GM19395 (cell line): ENCODE results near the gene CLEC1A.

Experiments used
- ATAC-seq: cut with Tn5 transposase; IDR thresholded peaks from one replicate; pipeline ENCODE4 v1.9.1; 2021; ENCODE audit warnings: mild to moderate bottlenecking, moderate library complexity; ENCODE audit not compliant: unreplicated experiment

The CLEC1A gene, protein sequence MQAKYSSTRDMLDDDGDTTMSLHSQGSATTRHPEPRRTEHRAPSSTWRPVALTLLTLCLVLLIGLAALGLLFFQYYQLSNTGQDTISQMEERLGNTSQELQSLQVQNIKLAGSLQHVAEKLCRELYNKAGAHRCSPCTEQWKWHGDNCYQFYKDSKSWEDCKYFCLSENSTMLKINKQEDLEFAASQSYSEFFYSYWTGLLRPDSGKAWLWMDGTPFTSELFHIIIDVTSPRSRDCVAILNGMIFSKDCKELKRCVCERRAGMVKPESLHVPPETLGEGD

DNA sequence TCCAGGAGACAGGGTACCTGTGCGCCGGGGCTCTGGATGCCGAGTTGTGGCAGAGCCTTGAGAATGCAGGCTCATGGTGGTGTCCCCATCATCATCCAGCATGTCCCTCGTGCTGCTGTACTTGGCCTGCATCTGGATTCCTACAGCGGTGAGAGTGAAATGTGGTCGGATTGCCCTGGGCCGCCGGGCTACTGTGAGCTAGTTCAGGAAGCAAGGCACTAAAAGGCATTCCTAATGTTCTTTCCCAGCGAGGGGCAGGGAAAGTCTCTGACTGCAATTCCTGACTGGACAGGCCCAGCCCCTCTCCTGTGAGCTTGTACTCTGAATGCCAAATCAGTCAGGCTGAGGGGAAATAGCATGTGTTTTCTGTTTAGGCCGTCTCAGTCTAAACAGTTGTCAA is at the start of gene CLEC1A:
Gene CLEC1A, minus strand, starts transcription at position 195 of the 400 bp plus-strand sequence. Its CDS starts 63 bp downstream, at position 132.
- no peak for ATAC-seq

DNA sequence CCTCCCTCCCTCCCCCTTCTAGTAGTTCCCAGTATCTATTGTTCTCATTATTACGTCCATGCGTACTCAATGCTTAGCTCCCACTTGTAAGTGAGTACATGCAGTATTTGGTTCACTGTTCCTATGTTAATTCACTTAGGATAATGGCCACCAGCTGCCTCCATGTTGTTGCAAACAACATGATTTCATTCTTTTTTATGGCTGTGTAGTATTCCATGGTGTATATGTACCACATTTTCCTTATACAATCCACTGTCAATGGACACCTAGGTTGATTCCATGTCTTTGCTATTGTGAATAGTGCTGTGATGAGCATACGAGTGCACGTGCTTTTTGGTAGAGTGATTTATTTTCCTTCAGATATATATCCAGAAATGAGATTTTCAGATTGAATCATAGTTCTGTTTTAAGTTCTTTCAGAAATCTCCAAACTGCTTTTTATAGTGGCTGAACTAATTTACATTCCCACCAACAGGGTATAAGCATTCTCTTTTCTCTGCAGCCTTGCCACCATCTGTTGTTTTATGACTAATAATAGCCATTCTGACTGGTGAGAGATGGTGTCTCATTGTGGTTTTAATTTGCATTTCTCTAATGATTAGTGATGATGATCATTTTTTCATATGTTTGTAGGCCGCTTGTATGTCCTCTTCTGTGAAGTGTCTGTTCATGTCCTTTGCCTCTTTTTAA is 49.1 kb upstream of the CLEC1A start:
- ATAC-seq, result peak; percentile 84

DNA sequence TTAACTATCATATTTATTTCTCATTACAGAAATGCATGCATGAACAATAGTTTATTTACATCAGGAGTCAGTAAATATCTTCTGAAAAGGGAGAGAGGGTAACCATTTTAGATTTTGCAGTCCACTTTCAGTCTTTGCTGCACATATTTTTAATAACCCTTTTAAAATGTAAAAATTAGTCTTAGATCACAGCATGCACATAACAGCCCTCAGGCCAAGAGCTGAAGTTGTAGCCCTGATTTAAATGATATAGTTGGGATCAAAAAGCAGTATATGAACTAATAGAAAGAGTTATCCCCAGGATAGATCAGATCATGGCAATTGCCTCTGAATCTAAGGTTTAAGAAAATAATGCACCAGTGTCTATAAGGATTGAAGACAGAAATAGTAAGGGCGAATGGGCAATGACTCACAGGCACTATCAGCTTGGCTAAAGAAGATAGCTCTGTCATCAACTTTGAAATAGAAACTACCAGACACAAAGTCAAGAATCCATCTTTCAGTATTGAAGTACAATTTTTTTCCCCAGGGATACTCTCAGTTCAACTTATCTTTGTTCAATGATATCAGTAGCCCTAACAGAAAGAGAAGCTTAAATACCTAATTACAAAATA is 44.3 kb upstream of the CLEC1A start:
- ATAC-seq, result no peak

DNA sequence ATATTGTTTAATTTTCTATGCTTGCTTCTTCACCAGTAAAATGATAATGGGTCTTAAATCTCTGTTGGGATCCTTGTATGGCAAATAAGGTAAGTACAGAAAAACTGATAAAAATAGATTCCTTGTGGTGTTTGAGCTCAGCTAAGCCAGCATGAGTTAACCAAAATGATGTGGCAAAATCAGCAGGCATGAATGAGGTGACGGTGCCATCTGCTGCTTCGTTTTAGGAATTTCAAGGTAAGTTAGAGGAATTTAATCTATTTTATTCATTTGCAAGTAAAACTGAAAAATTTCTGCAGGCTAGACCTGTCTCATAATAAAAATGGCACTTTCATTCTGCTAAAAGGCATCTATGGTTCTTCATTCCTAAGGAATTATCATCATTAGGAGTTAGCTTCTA is 41.2 kb upstream of the CLEC1A start:
- ATAC-seq, result no peak

DNA sequence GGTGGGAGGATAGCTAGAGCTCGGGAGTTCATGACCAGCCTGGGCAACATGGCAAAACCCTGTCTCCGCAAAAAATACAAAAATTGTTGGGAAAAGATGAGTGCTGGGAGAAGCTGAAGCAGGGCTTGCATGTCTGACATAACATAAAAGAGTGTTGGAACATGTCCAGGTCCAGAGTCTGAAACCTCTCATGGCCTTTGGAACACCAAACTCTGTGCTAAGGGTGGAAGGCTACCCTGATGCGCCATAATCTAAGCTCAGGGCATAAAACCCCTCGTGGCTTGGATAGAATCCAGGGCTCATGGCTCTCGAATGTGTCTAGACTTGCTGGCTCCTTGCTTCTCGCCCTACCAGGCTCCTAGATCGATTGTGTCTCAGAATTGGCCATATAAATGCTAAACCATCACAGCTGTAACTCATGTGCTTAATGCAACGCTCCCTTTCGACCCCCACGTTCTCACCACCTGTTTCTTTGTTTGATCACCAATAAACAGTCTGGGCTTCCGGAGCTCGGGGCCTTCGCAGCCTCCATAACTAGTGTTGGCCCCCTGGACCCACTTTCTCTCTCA is 37.9 kb upstream of the CLEC1A start:
- no peak for ATAC-seq

DNA sequence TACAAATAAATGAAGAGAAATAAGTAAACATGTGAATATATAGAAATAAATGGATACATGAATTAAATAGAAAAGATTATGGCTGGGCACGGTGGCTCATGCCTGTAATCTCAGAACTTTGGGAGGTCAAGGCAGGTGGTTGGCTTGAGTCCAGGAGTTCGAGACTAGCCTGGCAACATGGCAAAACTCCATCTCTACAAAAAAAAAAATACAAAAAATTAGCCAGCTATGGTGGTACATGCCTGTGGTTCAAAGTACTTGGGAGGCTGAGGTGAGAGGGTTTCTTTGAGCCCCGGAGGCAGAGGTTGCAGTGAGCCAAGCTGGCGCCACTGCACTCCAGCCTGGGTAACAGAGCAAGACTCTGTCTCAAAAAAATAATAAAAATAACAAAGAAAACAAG is 36.3 kb upstream of the CLEC1A start:
- ATAC-seq, result no peak

DNA sequence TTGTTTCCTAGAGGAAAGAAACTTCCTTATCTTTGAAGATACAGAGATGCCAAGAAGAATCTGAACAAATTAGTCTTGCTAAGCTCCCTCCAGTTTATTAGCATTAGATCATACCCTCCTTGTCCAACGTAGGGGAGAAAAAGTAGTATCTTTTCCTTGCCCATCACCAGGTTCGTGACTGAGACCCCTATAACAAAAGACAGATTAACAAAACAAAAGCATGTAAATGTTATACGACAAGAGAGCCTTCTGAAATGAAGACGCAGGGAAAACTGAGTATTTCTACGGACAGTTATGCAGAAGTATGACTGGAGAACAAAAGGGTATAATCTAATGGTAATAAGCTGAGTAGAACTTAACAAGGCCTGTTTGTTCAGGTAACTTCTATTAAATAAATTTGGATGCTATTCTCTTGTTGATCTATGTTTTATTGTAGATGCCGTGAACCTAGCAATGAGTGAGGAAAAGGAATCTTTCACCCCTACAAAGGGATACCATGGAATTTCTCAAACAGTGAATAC is 34.1 kb upstream of the CLEC1A start:
- no peak for ATAC-seq

DNA sequence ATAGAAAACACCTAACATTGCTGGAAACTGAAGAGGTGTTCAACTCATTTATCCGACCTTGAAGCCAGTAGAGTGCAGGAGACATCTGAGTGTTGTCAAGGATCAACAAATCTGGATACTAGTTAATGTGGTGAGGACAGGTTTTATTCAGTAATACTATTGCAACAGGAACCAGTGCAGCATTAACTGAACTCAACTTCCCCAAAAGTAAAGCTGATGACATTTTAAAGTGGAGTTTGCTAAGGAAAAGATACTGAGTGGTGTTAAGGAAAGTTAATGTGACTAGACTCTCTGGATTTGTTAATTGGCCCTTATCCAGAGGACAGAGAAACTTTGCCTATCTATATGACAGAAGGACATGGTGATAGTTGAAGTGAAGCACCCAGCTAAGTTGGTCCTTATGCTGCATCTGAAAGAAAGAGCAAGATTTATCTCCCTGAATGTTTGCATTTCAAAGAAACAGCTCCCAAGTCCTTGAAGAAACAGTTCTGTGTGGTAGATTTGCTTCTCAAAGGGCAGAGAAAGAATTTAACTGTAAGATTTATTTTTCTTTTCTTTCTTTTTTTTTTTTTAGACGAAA is 32.4 kb upstream of the CLEC1A start:
- ATAC-seq, result no peak

DNA sequence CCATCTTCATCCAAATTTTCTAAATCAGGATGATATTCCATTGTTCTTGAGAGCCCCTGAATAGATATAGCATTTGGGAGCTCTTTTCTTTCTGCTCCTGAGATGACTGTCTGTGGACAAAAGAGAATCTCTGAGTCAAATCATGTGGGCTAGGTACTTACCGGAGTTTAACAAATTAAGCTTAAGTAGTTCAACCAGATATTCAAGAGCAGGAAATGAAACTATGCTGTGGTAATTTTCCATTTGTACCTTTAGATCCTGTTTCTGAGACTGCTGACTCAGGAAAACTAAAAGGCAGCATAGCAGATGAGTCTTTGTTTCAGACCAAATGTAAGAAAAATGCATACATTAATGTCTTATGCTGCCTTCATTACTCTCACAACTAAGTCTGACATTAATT is 31.3 kb upstream of the CLEC1A start, which contains the start of gene CLEC7A:
Gene CLEC7A, minus strand, starts transcription at position 158 of the 400 bp plus-strand sequence. Its CDS starts 117 bp downstream, at position 41.
- ATAC-seq, result no peak

DNA sequence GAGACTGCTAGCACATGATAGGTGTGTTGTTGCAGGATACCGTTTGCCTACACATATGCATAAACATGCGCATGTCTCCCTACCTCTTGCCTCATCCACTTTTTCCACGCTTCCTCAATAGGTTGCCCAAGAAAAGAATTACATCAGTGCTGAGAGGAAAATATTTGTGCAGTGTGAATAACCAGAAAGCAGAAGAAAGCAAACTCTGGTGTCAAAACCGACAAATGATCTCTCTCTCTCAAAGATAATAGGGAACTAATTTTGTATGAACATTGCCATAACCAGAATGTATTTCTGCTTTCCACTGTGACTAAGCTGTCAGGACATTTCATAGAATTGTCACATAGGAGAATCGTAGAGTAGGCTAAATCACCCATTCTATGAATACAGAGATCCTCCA is 29.9 kb upstream of the CLEC1A start:
- ATAC-seq, result no peak

DNA sequence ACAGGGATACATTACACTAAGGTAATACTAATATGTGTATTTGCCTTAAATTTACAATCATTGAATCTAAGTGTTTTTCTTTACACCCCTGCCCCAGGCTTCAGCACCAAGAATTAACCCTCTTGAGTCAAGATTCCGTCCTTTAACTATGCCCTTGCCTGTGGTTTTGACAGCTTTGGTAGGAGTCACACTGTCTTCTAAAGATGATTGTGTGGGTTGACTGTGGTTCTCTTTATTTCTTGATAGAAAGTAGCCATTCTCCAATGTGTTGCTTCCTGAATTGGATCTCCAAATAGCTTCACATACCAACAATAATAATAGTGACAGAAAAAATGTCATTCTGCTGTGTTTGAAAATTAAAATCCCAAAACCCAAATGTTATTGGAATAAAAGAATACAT is 27.6 kb upstream of the CLEC1A start:
- no peak for ATAC-seq

DNA sequence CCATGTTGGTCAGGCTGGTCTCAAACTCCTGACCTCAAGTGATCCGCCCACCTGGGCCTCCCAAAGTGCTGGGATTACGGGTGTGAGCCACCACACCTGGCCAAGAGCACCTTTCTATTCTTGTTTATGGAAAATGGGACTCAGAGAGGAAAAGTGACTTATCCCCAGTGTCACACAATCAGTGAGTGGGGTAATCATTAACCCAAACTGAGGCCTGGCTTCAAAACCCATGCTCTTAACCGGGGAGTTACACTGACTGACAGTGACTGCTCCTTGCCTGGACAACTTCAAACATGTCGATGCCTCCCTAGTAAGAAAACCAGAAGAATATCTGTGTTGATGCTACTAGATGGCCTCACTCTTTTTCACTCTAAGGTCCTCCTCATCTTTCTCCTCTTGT is 23.9 kb upstream of the CLEC1A start:
- ATAC-seq, result no peak

DNA sequence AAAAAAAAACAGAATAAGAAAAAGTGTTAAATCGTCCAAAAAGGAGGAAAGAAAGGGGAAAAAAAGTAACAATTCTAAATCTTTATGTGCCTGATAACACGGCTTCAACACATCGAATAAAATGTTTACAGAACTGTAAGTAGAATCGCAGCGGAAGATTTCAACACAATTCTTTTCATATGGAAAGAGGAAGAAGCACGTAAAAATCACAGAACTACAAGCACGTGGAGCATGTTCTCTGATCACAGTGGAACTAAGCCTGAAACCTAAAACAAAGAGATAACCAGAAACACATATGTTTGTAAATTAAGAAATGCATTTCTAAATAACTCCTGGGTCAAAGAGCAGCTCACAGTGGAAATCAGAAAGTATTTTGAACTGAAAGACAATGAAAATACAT is 22.5 kb upstream of the CLEC1A start:
- ATAC-seq, result no peak

DNA sequence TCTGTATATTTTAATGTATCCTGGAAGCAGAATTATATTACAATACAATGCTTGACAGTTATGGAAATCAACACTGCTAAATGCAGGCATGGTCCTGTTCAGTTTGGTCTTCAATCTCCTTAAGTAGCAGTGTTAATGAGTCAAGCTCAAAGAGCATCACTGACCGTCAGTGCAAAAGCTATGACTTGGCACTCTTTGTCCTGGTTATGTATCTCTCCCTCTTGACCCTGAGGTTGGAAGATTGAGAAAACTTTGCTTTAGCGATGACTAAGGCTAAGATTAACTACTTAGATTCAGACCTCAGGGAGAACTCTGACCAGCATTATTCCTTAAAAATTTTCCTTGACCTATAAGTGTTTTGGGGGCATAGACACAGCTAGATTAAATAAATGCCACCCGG is 20.3 kb upstream of the CLEC1A start:
- ATAC-seq, result no peak

DNA sequence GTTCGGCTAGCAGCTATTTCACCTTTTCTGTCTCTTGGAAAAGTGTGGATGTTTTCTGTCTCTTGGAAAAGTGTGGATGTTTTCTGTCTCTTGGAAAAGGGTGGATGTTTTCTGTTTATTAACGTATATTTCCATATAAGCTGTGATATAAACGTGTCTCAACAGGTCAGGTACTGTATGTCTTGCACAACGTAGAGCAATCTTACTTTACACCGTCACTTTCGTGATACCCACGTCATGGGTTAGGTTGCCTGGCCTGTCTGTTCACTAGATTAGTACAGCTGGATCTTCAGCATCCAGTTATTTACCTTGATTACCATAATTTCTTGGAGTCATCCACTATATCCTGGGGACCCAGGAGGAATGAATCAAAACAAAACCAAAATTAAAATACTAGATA is 17.1 kb upstream of the CLEC1A start:
- ATAC-seq, result no peak

DNA sequence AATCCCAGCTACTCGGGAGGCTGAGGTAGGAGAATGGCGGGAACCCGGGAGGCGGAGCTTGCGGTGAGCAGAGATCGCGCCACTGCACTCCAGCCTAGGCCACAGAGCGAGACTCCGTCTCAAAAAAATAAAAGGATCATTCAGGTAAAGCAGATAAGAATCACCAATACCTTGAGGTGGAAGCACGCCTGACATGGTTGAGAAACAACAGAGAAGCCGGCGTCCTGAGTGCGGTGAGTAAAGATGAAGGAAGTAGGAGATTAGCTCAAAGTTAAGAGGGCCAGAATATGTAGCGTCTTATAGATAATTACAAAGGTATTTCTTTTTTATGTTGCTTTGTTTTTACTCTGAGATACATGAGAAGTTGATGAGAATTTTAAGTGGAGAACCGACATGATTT is 16.5 kb upstream of the CLEC1A start:
- ATAC-seq, result no peak

DNA sequence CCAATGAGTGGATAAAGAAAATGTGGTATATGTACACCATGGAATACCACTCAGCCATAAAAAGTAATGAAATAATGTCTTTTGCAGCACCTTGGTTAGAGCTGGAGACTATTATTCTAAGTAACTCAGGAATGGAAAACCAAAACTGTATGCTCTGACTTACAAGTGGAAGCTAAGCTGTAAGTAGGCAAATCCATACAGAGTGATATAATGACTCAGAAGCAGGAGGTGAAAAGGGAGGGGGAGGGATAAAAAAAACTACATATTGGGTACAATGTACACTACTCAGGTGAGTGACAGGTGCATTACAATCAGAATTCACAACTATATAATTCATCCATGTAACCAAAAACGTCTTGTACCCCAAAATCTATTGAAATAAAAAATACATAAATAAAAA is 15.1 kb upstream of the CLEC1A start:
- ATAC-seq, result no peak

DNA sequence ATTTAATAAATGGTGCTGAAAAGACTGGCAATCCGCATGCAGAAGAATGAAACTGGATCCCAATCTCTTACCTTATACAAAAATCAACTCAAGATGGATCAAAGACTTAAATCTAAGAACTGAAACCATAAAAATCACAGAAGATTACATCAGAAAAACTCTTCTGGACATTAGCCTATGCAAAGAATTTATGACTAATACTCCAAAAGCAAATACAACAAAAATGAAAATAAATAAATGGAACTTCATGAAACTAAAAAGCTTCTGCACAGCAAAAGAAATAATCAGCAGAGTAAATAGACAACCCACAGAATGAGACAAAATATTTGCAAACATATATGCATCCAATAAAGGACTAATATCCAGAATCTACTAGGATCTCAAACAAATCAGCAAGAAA is 14.3 kb upstream of the CLEC1A start:
- no peak for ATAC-seq

DNA sequence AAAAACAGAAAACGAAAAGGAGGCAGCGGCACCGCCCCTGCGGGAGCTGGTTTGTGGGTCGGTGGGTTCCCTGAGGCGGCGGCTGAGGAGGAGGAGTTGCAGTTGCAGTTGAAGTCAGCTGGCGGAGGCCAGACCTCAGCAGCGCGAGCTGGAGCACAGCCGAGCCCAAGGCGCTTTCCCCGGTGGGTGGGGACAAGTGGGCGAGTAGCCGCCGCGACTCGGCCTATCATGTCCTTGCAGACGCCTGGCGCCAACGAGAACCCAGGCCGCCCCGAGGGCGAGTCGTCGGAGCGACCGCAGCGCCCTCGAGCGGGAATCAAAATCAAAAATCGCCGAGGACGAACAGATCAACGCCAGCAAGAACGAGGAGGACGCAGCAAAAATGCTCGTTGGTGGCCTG is 12.7 kb upstream of the CLEC1A start:
- ATAC-seq, result no peak

DNA sequence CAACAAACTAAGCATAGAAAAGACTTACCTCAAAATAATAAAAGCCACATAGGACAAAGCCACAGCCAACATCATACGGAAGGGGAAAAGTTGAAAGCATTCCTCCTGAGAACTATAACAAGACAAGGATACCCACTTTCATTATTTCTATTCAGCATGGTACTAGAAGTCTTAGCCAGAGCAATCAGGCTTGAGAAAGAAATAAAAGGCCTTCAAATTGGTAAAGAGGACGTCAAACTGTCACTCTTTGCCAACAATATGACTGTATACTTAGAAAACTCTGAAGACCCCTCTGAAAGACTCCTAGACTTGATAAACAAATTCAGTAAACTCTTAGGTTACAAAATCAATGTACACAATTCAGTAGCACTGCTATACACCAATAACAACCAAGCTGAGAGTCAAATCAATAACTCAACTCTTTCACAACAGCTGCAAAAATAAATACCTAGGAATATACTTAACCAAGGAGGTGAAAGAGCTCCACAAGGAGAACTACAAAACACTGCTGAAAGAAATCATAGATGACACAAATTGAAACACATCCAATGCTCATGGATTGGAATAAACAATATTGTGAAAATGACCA is 11.6 kb upstream of the CLEC1A start:
- no peak for ATAC-seq

DNA sequence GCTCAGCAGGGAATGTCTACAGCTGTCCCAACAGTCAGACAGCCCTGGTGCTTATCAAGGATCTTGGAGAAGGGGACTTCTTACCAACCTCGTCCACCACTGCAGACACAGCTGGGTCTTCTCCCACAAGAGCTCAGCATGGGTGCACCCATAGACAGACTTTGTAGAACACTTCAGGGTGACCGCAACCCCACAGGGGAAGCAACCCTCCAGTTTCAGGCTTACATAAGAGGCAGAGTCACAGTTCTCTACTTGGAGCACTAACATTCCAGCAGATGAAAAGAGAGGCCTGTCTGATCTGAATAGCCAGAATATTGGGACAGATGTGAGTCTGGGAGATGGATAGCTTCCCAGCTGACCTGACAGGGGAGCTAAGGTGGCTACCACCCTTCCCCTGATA is 3.5 kb upstream of the CLEC1A start:
- ATAC-seq, result no peak
